T-cell (primary cell): ENCODE results near the gene NEUROD2. TPM values are rescaled to one million over a fixed set of nuclear protein-coding genes. Genes with fewer than 3 reads are reported as not detected.

Experiments
- ATAC-seq, 4 experiments: fragments of 200-7000 bp in 3 of 4; fragments of 150-1000 bp in 1 of 4; cut with Tn5 transposase; replicated peaks in 1 of 4; 1 replicate in 3 of 4; 2 replicates in 1 of 4; pipeline ENCODE4 v1.10.0; 2021; ENCODE audit warnings: moderate library complexity in 3 of 4, mild to moderate bottlenecking in 2 of 4, moderate number of reproducible peaks in 1 of 4
- CTCF ChIA-PET, 2 donors: fragments of 300-600 bp; sonication (Branson Sonifier 250); formaldehyde crosslinking; loops; one replicate each; lab custom pipeline; 2022; ENCODE audit warnings: antibody characterized with exemption in 2 of 2; lab: Charles Lee
- POLR2A ChIA-PET, 2 donors: fragments of 300-600 bp; sonication (Branson Sonifier 250); formaldehyde crosslinking; loops; one replicate each; lab custom pipeline; 2022; ENCODE audit warnings: antibody characterized with exemption in 2 of 2; lab: Charles Lee
- DNase-seq, 35 experiments: peaks; one replicate each; pipeline versions ENCODE4 v3.0.0 to v3.0.0-alpha.2; 2013 to 2023
- H3K27ac ChIP-seq: one replicate; pipeline ENCODE4 v1.5.1; 2013; ENCODE audit warnings: low read length
- H3K27me3 ChIP-seq, 2 experiments: replicated peaks in 1 of 2; 1 replicate in 1 of 2; 2 replicates in 1 of 2; pipeline versions ENCODE4 v1.6.1 to v1.7.0; 2013; ENCODE audit warnings: low read length in 1 of 2, mixed read lengths in 1 of 2; ENCODE audit not compliant: control insufficient read depth in 2 of 2, insufficient read depth in 2 of 2; ENCODE audit errors: extremely low read depth in 1 of 2
- H3K36me3 ChIP-seq, 2 donors: 1 replicate in 1 of 2; 2 replicates in 1 of 2; pipeline versions ENCODE4 v1.6.1 to v1.7.0; 2013; ENCODE audit warnings: low read length in 1 of 2; ENCODE audit not compliant: control insufficient read depth in 2 of 2, insufficient read depth in 1 of 2; ENCODE audit errors: extremely low read depth in 1 of 2
- H3K4me1 ChIP-seq, 2 experiments: 1 replicate in 1 of 2; 2 replicates in 1 of 2; pipeline versions ENCODE4 v1.6.1 to v1.7.0; 2013; ENCODE audit warnings: low read length in 2 of 2, mixed read lengths in 1 of 2; ENCODE audit not compliant: insufficient read depth in 2 of 2, control insufficient read depth in 1 of 2; ENCODE audit errors: extremely low read depth in 1 of 2
- H3K4me3 ChIP-seq, 2 donors: 1 replicate in 1 of 2; 2 replicates in 1 of 2; pipeline versions ENCODE4 v1.5.1 to v1.7.0; 2013; ENCODE audit warnings: mild to moderate bottlenecking in 2 of 2, low read length in 1 of 2, moderate library complexity in 1 of 2; ENCODE audit not compliant: control insufficient read depth in 1 of 2; ENCODE audit errors: extremely low read depth in 1 of 2
- H3K9me3 ChIP-seq: 2 replicates; pipeline ENCODE4 v1.7.0; 2013
- H3K27ac Mint-ChIP-seq, 2 donors: one replicate each; pipeline ENCODE4 v1.8.0; 2020 to 2021; ENCODE audit warnings: mild to moderate bottlenecking in 2 of 2, mixed read lengths in 2 of 2
- H3K27me3 Mint-ChIP-seq, 2 donors: one replicate each; pipeline ENCODE4 v1.8.0; 2021 to 2022; ENCODE audit warnings: mixed read lengths in 2 of 2
- H3K36me3 Mint-ChIP-seq: one replicate; pipeline ENCODE4 v1.8.0; 2021; ENCODE audit warnings: mixed read lengths
- H3K4me1 Mint-ChIP-seq, 3 donors: one replicate each; pipeline ENCODE4 v1.8.0; 2020 to 2022; ENCODE audit warnings: mixed read lengths in 3 of 3, mild to moderate bottlenecking in 1 of 3
- H3K4me3 Mint-ChIP-seq, 3 donors: one replicate each; pipeline ENCODE4 v1.8.0; 2020 to 2022; ENCODE audit warnings: mild to moderate bottlenecking in 3 of 3, mixed read lengths in 3 of 3, moderate library complexity in 3 of 3
- H3K9me3 Mint-ChIP-seq, 3 donors: one replicate each; pipeline ENCODE4 v1.8.0; 2020 to 2022; ENCODE audit warnings: mixed read lengths in 3 of 3
- WGBS: methylation state at CpG from one replicate; pipeline ENCODE4 v1.1.5; 2013; ENCODE audit warnings: missing lambda C conversion rate; ENCODE audit not compliant: insufficient coverage; 5-methylcytosine and 5-hydroxymethylcytosine counted together
- total RNA-seq, 35 experiments: library from RNA in 6 of 35; stranded (reverse) in 6 of 35; fragments of 120-200 nt in 1 of 35; gene quantifications; one replicate each; pipeline versions ENCODE4 v1.2.1 to v1.2.4 and lab custom pipeline; 2013 to 2026

Gene NEUROD2
- total RNA-seq, 5 donors from 2014 or later (not counting 1 experiment from before 2014, with no cell fraction given) = not detected

GRCh38 chr17:39578272-39578671 is 29.4 kb downstream of the NEUROD2 start:
- DNase-seq (no peak), ATAC-seq (no peak)
- no CpG with 5 or more reads among the region's 2 CpGs for WGBS
- Mint-ChIP-seq H3K27ac (no peak overlapping the region), H3K4me3 (no peak overlapping the region), H3K36me3 (peaks cover 9% of the 10 kb centered on the region), H3K27me3 (peaks cover 3 to 10% of the 10 kb centered on the region in 2 donors), H3K4me1 (peaks cover 0 to 6% (median 2%) of the 10 kb centered on the region in 3 donors), H3K9me3 (no peaks in the 10 kb centered on the region)
- POLR2A ChIA-PET = interaction anchor here in 1 of 2 donors (0.5 kb wide), 1 partner anchor 397 kb away, joined by 12 read pairs; no protein-coding TSS in a partner anchor
- CTCF ChIA-PET = no interaction called here
- no peaks in the 10 kb centered on the region for H3K9me3 ChIP-seq
- H3K27me3 ChIP-seq = peaks cover 0 to 15% of the 10 kb centered on the region in 2 experiments
- no peak overlapping the region for H3K4me3 ChIP-seq
- H3K27ac ChIP-seq = no peak overlapping the region
- peaks cover 0 to 9% of the 10 kb centered on the region in 2 experiments for H3K4me1 ChIP-seq
- no peaks in the 10 kb centered on the region for H3K36me3 ChIP-seq

GRCh38 chr17:39576187-39576586 is 31.5 kb downstream of the NEUROD2 start:
- H3K27ac Mint-ChIP-seq = no peak overlapping the region
- Histone ChIP-seq H3K9me3 (no peaks in the 10 kb centered on the region), H3K4me1 (peaks cover 0 to 16% of the 10 kb centered on the region in 2 experiments), H3K36me3 (no peaks in the 10 kb centered on the region), H3K27ac (no peak overlapping the region), H3K27me3 (peaks cover 0 to 28% of the 10 kb centered on the region in 2 experiments), H3K4me3 (no peak overlapping the region)
- no peak overlapping the region for H3K4me3 Mint-ChIP-seq
- ChIA-PET POLR2A (no interaction called here), CTCF (no interaction called here)
- H3K9me3 Mint-ChIP-seq = peaks cover 1 to 6% (median 5%) of the 10 kb centered on the region in 3 donors
- ATAC-seq (no peak), DNase-seq (no peak)
- no CpG with 5 or more reads among the region's 7 CpGs for WGBS
- H3K36me3 Mint-ChIP-seq = peaks cover 14% of the 10 kb centered on the region
- H3K4me1 Mint-ChIP-seq = peaks cover 0 to 9% (median 2%) of the 10 kb centered on the region in 3 donors
- peaks cover 3 to 7% of the 10 kb centered on the region in 2 donors for H3K27me3 Mint-ChIP-seq

- H3K4me1 Mint-ChIP-seq = peaks cover 0 to 9% (median 2%) of the 10 kb centered on the region in 3 donors
- DNase-seq (peak in 9 of 35 experiments; percentile 4 to 30 (median 19)), ATAC-seq (peak; percentile 66 to 83 (median 78))
- H3K4me3 Mint-ChIP-seq = peak overlapping the region; percentile 73 to 77 (median 74)
- peaks cover 3 to 6% of the 10 kb centered on the region in 2 donors for H3K27me3 Mint-ChIP-seq
- H3K27ac Mint-ChIP-seq = no peak overlapping the region
- H3K27ac ChIP-seq = no peak overlapping the region
- peaks cover 6 to 13% (median 8%) of the 10 kb centered on the region in 3 donors for H3K9me3 Mint-ChIP-seq
- H3K36me3 ChIP-seq = peaks cover 0 to 8% of the 10 kb centered on the region in 2 donors
- POLR2A ChIA-PET = no interaction called here
- CTCF ChIA-PET = no interaction called here
- WGBS = 9% methylated on average over 63 of the region's 66 CpGs
- no peaks in the 10 kb centered on the region for H3K9me3 ChIP-seq
- peaks cover 37% of the 10 kb centered on the region for H3K36me3 Mint-ChIP-seq
- H3K27me3 ChIP-seq = peaks cover 0 to 35% of the 10 kb centered on the region in 2 experiments
- peak overlapping the region; percentile 37 to 42 for H3K4me3 ChIP-seq
- H3K4me1 ChIP-seq = peaks cover 0 to 16% of the 10 kb centered on the region in 2 experiments
Observed at GRCh38 chr17:39573447-39574298, 34.0 kb downstream of the NEUROD2 start.

- DNase-seq (no peak), ATAC-seq (no peak)
- peaks cover 0 to 21% of the 10 kb centered on the region in 2 donors for H3K36me3 ChIP-seq
- H3K9me3 ChIP-seq = no peaks in the 10 kb centered on the region
- POLR2A ChIA-PET = interaction anchor here in 1 of 2 donors (0.6 kb wide), 1 partner anchor 269 kb away, joined by 6 read pairs; no protein-coding TSS in a partner anchor
- no CpG with 5 or more reads among the region's 2 CpGs for WGBS
- H3K27me3 ChIP-seq = peaks cover 0 to 29% of the 10 kb centered on the region in 2 experiments
- CTCF ChIA-PET = no interaction called here
- H3K27ac ChIP-seq = no peak overlapping the region
- Mint-ChIP-seq H3K36me3 (peaks cover 50% of the 10 kb centered on the region), H3K27me3 (peaks cover 3 to 6% of the 10 kb centered on the region in 2 donors), H3K4me3 (peak overlapping the region in 1 of 3 donors; percentile 56), H3K4me1 (peaks cover 0 to 9% (median 2%) of the 10 kb centered on the region in 3 donors), H3K9me3 (peaks cover 6 to 13% (median 8%) of the 10 kb centered on the region in 3 donors), H3K27ac (no peak overlapping the region)
- no peak overlapping the region for H3K4me3 ChIP-seq
- H3K4me1 ChIP-seq = peaks cover 0 to 16% of the 10 kb centered on the region in 2 experiments
Observed at GRCh38 chr17:39572121-39572520, 35.6 kb downstream of the NEUROD2 start.

- H3K27ac ChIP-seq = no peak overlapping the region
- peaks cover 0 to 15% of the 10 kb centered on the region in 2 experiments for H3K4me1 ChIP-seq
- H3K4me3 Mint-ChIP-seq = no peak overlapping the region
- ChIA-PET CTCF (no interaction called here), POLR2A (no interaction called here)
- H3K27me3 Mint-ChIP-seq = peaks cover 0 to 3% of the 10 kb centered on the region in 2 donors
- WGBS = no CpG with 5 or more reads among the region's 1 CpG
- peaks cover 0 to 28% of the 10 kb centered on the region in 2 experiments for H3K27me3 ChIP-seq
- no peaks in the 10 kb centered on the region for H3K9me3 ChIP-seq
- H3K36me3 Mint-ChIP-seq = peaks cover 75% of the 10 kb centered on the region
- no peak for DNase-seq
- peaks cover 0 to 6% (median 2%) of the 10 kb centered on the region in 3 donors for H3K4me1 Mint-ChIP-seq
- no peak overlapping the region for H3K4me3 ChIP-seq
- peaks cover 0 to 40% of the 10 kb centered on the region in 2 donors for H3K36me3 ChIP-seq
- ATAC-seq = no peak
- H3K27ac Mint-ChIP-seq = no peak overlapping the region
- peaks cover 6 to 13% (median 8%) of the 10 kb centered on the region in 3 donors for H3K9me3 Mint-ChIP-seq
Observed at GRCh38 chr17:39569126-39569525, 38.6 kb downstream of the NEUROD2 start.

GRCh38 chr17:39568702-39569101 is 39.0 kb downstream of the NEUROD2 start:
- Mint-ChIP-seq H3K4me3 (no peak overlapping the region), H3K4me1 (peaks cover 0 to 3% (median 0%) of the 10 kb centered on the region in 3 donors), H3K27ac (no peak overlapping the region), H3K27me3 (no peaks in the 10 kb centered on the region), H3K9me3 (peaks cover 6 to 13% (median 8%) of the 10 kb centered on the region in 3 donors), H3K36me3 (peaks cover 79% of the 10 kb centered on the region)
- H3K4me1 ChIP-seq = peaks cover 0 to 11% of the 10 kb centered on the region in 2 experiments
- peaks cover 0 to 42% of the 10 kb centered on the region in 2 donors for H3K36me3 ChIP-seq
- H3K4me3 ChIP-seq = no peak overlapping the region
- peaks cover 0 to 24% of the 10 kb centered on the region in 2 experiments for H3K27me3 ChIP-seq
- no peaks in the 10 kb centered on the region for H3K9me3 ChIP-seq
- no peak for DNase-seq
- POLR2A ChIA-PET = no interaction called here
- CTCF ChIA-PET = no interaction called here
- 100% methylated on average over 3 of the region's 9 CpGs for WGBS
- no peak for ATAC-seq
- no peak overlapping the region for H3K27ac ChIP-seq
